ENCODE results near the gene CEPT1.

- TF ChIP-seq CTCF (IDR thresholded peaks at IDR 0.05) (no peak), POLR2A (IDR thresholded peaks at IDR 0.05) (no peak)
These were observed 60.8 kb downstream of the CEPT1 start for GRCh38 chr1:111200802-111201161.

Measured in lower leg skin (tissue), 3 donors.